GM12878 (cell line): Measurements from ENCODE around the gene PTBP1. TPM values are rescaled to one million over a fixed set of nuclear protein-coding genes. Genes with fewer than 3 reads are reported as not detected.
A peak's percentile ranks its signal among the peaks of the same experiment; 100 is the strongest.

Experiments used
- ATAC-seq: fragments of 200-7000 bp; cut with Tn5 transposase; 3 replicates; pipeline ENCODE4 v1.9.1; 2020; ENCODE audit warnings: mild to moderate bottlenecking, moderate library complexity
- BruUV-seq: library from RNA; stranded (reverse); fragments of 400-500 nt; replicated peaks from 2 replicates; lab custom pipeline; 2021; lab: Mats Ljungman, UMichigan
- CTCF ChIA-PET: fragments of 300-600 bp; sonication (Branson Sonifier 250); formaldehyde crosslinking; extraction: SDS; loops from one replicate; lab custom pipeline; 2021; ENCODE audit warnings: inconsistent platforms; lab: Yijun Ruan, JAX
- POLR2A ChIA-PET: fragments of 350-600 bp; formaldehyde crosslinking; extraction: SDS; loops from one replicate; lab custom pipeline; 2021; ENCODE audit warnings: inconsistent platforms; lab: Charles Lee
- RAD21 ChIA-PET: fragments of 300-600 bp; sonication (Branson Sonifier 250); formaldehyde crosslinking; loops from one replicate; lab custom pipeline; 2023; ENCODE audit warnings: antibody characterized with exemption; ENCODE audit not compliant: unreplicated experiment; lab: Charles Lee
- SMC1A ChIA-PET: fragments of 300-600 bp; sonication (Branson Sonifier 250); formaldehyde crosslinking; loops from one replicate; lab custom pipeline; 2023; ENCODE audit not compliant: unreplicated experiment, uncharacterized antibody; lab: Charles Lee
- DNase-seq: peaks from one replicate; pipeline ENCODE4 v3.0.0-alpha.2; 2011; ENCODE audit warnings: low read depth, low spot score
- FAIRE-seq: peaks from 3 replicates; lab custom pipeline; 2011; peaks lifted over from hg19 to GRCh38; lab: Jason Lieb, UNC
- H2AFZ ChIP-seq: 2 replicates; pipeline ENCODE4 v1.6.0; 2011; ENCODE audit warnings: low read depth, low read length, control low read depth; ENCODE audit not compliant: control insufficient read depth
- H3K27ac ChIP-seq: 2 replicates; pipeline ENCODE4 v1.5.1; 2011; ENCODE audit warnings: control low read depth; ENCODE audit not compliant: control insufficient read depth, insufficient read depth
- H3K27me3 ChIP-seq, 2 experiments: replicated peaks in 1 of 2; 2 replicates each; pipeline versions ENCODE4 v1.6.0 to v1.6.1; 2011; ENCODE audit warnings: low read length in 1 of 2; ENCODE audit not compliant: control insufficient read depth in 2 of 2, insufficient read depth in 2 of 2
- H3K36me3 ChIP-seq, 2 experiments: 2 replicates each; pipeline ENCODE4 v1.5.1; 2011; ENCODE audit warnings: low read length in 1 of 2; ENCODE audit not compliant: control insufficient read depth in 2 of 2, insufficient read depth in 2 of 2
- H3K4me1 ChIP-seq: 2 replicates; pipeline ENCODE4 v1.6.1; 2011; ENCODE audit warnings: mild to moderate bottlenecking, low read length, moderate library complexity, mixed read lengths; ENCODE audit not compliant: control insufficient read depth, insufficient read depth
- H3K4me2 ChIP-seq: 2 replicates; pipeline ENCODE4 v1.6.0; 2011; ENCODE audit warnings: control low read depth; ENCODE audit not compliant: control insufficient read depth, insufficient read depth
- H3K4me3 ChIP-seq: fragments of 200-600 bp; sonication (generic); 2 replicates; pipeline ENCODE4 v1.5.1; 2016
- H3K79me2 ChIP-seq: 2 replicates; pipeline ENCODE4 v1.6.0; 2011; ENCODE audit warnings: low read length; ENCODE audit not compliant: control insufficient read depth, insufficient read depth
- H3K9ac ChIP-seq: 2 replicates; pipeline ENCODE4 v1.8.0; 2011; ENCODE audit warnings: low read length, control low read depth, mixed read lengths; ENCODE audit not compliant: control insufficient read depth, insufficient read depth
- H3K9me3 ChIP-seq: replicated peaks from 3 replicates; pipeline ENCODE4 v1.5.1; 2011; ENCODE audit warnings: mild to moderate bottlenecking, low read length; ENCODE audit not compliant: control insufficient read depth, insufficient read depth
- H4K20me1 ChIP-seq: 2 replicates; pipeline ENCODE4 v1.6.0; 2011; ENCODE audit not compliant: control insufficient read depth, insufficient read depth
- ASH2L ChIP-seq: fragments of 300-600, 200-600 bp; sonication (generic); IDR thresholded peaks from 2 replicates; pipeline ENCODE4 v1.6.1; 2017; ENCODE audit warnings: low read depth, mild to moderate bottlenecking, borderline replicate concordance
- BCL11A ChIP-seq: IDR thresholded peaks from 2 replicates; pipeline ENCODE4 v1.6.1; 2011; ENCODE audit warnings: low read depth, low read length
- BHLHE40 ChIP-seq, 2 experiments: fragments of 450-650 bp in 1 of 2; IDR thresholded peaks; 2 replicates each; pipeline ENCODE4 v1.6.1; 2011 to 2017; ENCODE audit warnings: low read depth in 2 of 2, borderline replicate concordance in 1 of 2, improper control_type of control experiment in 1 of 2, low read length in 1 of 2, mild to moderate bottlenecking in 1 of 2
- ESRRA ChIP-seq: IDR thresholded peaks from 2 replicates; pipeline ENCODE4 v1.6.1; 2012; ENCODE audit warnings: mild to moderate bottlenecking, low read length, improper control_type of control experiment
- FOXM1 ChIP-seq: IDR thresholded peaks from 2 replicates; pipeline ENCODE4 v1.6.1; 2012; ENCODE audit warnings: low read depth, mild to moderate bottlenecking, inconsistent platforms, low read length, moderate library complexity
- NFYB ChIP-seq: IDR thresholded peaks from 2 replicates; pipeline ENCODE4 v1.6.1; 2011; ENCODE audit warnings: low read depth, mild to moderate bottlenecking, low read length, improper control_type of control experiment, moderate library complexity; ENCODE audit not compliant: insufficient read depth
- SMAD5 ChIP-seq: IDR thresholded peaks from 2 replicates; pipeline ENCODE4 v1.6.1; 2016; ENCODE audit warnings: antibody characterized with exemption, low read depth
- SP1 ChIP-seq: IDR thresholded peaks from one replicate; pipeline ENCODE4 v1.6.1; 2011; ENCODE audit warnings: low read depth, low read length
- TARDBP ChIP-seq: IDR thresholded peaks from 2 replicates; pipeline ENCODE4 v1.6.1; 2016; ENCODE audit warnings: borderline replicate concordance
- USF1 ChIP-seq: IDR thresholded peaks from 2 replicates; pipeline ENCODE4 v1.6.1; 2011; ENCODE audit warnings: borderline replicate concordance, low read depth, mild to moderate bottlenecking, moderate library complexity, mixed read lengths, low read length; ENCODE audit not compliant: insufficient read depth; ENCODE audit errors: extremely low read length
- WGBS: methylation state at CpG from one replicate; pipeline ENCODE4 v1.1.6; 2016; ENCODE audit warnings: low lambda C conversion rate; ENCODE audit not compliant: insufficient replicate concordance, insufficient coverage; ENCODE audit errors: missing lambda C conversion rate; 5-methylcytosine and 5-hydroxymethylcytosine counted together
- in situ Hi-C: fragments of 300-500 bp; cut with MboI; formaldehyde crosslinking; loops from 9 replicates; pipeline ENCODE4 v1.14.3; 2018; ENCODE audit warnings: mixed read lengths
- intact Hi-C: fragments of 100-400 bp; cut with micrococcal nuclease; formaldehyde crosslinking; loops from one replicate; pipeline ENCODE4 v1.14.2; 2022; ENCODE audit not compliant: unreplicated experiment
- polyA plus RNA-seq, 11 experiments: library from polyadenylated mRNA; depleted of rRNA in 4 of 11; unstranded in 6 of 11; stranded (reverse) in 5 of 11; fragments of >200 nt; fragmentation: Nextera tagmentation in 4 of 11; fragmentation: Illumina TruSeq in 1 of 11; extraction: Ambion mirVana in 4 of 11; extraction: Trizol in 1 of 11; gene quantifications; 1 replicate in 1 of 11; 2 replicates in 10 of 11; pipeline versions ENCODE4 v1.2.1 to v1.2.3, GENCODE V29; 2011 to 2016; ENCODE audit warnings: inconsistent platforms in 2 of 11, missing spikeins in 2 of 11, low read depth in 1 of 11
- total RNA-seq, 4 experiments: library from RNA; depleted of rRNA in 3 of 4; stranded (reverse); fragments of >200 nt in 3 of 4; fragmentation: Illumina TruSeq in 1 of 4; extraction: Trizol in 1 of 4; gene quantifications; 2 replicates each; pipeline versions ENCODE4 v1.2.1 to v1.2.3, GENCODE V29; 2013 to 2021

The PTBP1 gene
- total and polyA plus RNA-seq, 10 of the 15 experiments (the other 5 are each of a cell fraction or from before 2014, with no cell fraction given) = 13.1 to 532 (median 217) TPM

DNA sequence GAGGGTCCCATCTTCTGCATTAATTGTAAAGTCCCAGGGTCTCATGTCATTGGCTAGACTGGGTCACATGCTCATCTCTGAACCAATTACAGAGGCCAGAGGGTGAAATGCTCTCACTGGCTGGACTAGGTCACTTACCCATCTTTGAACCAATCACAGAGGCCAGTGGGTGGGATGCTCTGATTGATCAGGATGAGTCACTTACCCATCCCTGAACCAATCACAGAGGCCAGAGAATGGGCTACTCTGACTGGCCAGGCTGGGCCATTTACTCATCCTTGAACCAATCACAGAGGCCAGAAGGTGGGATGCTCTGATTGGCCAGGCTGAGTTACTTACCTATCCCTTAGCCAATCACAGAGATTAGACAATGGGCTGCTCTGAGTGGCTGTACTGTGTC, 41.0 kb upstream of the PTBP1 start:
- Histone ChIP-seq H3K27ac (no peak overlapping the region), H4K20me1 (no peaks in the 10 kb centered on the region), H2AFZ (no peak overlapping the region), H3K9me3 (peaks cover 7% of the 10 kb centered on the region; the same call in 1 of the 3 replicates), H3K4me1 (no peaks in the 10 kb centered on the region), H3K79me2 (no peaks in the 10 kb centered on the region), H3K36me3 (no peaks in the 10 kb centered on the region), H3K4me3 (no peak overlapping the region), H3K27me3 (no peaks in the 10 kb centered on the region), H3K4me2 (no peak overlapping the region), H3K9ac (no peak overlapping the region)
- DNase-seq = no peak
- SMC1A ChIA-PET = no interaction called here
- BruUV-seq = no TSS peak
- TF ChIP-seq NFYB = peak; percentile 75
- TF ChIP-seq SP1 = peak; percentile 67
- no peak for TF ChIP-seq SMAD5
- TF ChIP-seq USF1 = peak; percentile 13
- no peak for FAIRE-seq
- POLR2A ChIA-PET = no interaction called here
- intact Hi-C loops = no loop called here
- RAD21 ChIA-PET = no interaction called here
- ATAC-seq = peak; percentile 61
- in situ Hi-C loops = no loop called here
- CTCF ChIA-PET = no interaction called here

GRCh38 chr19:756821-757688, 40.2 kb upstream of the PTBP1 start:
- H3K27me3 ChIP-seq = no peaks in the 10 kb centered on the region
- FAIRE-seq (no peak), ATAC-seq (no peak), DNase-seq (no peak)
- ChIA-PET CTCF (no interaction called here), SMC1A (no interaction called here), RAD21 (no interaction called here), POLR2A (no interaction called here)
- intact Hi-C loops = no loop called here
- H3K79me2 ChIP-seq = no peaks in the 10 kb centered on the region
- BruUV-seq = no TSS peak
- no peak overlapping the region for H2AFZ ChIP-seq
- peaks cover 7% of the 10 kb centered on the region; the same call in 1 of the 3 replicates for H3K9me3 ChIP-seq
- H3K4me2 ChIP-seq = no peak overlapping the region
- no peak for TF ChIP-seq BCL11A
- TF ChIP-seq ASH2L = no peak
- no peak for TF ChIP-seq FOXM1
- TF ChIP-seq ESRRA = no peak
- TF ChIP-seq BHLHE40 (IDR thresholded peaks at IDR 0.05; ENCODE audit: borderline replicate concordance in 1 of 2, low read depth in 2 of 2, low read length in 1 of 2) = no peak
- TF ChIP-seq TARDBP = no peak
- no peaks in the 10 kb centered on the region for H4K20me1 ChIP-seq
- H3K9ac ChIP-seq = no peak overlapping the region
- 63% methylated on average over 36 of the region's 36 CpGs for WGBS
- no peaks in the 10 kb centered on the region for H3K36me3 ChIP-seq
- in situ Hi-C loops = no loop called here
- no peak overlapping the region for H3K4me3 ChIP-seq
- no peaks in the 10 kb centered on the region for H3K4me1 ChIP-seq
- H3K27ac ChIP-seq = no peak overlapping the region
